Loucy (cell line): Measurements from ENCODE around the gene SNX11.

Experiments
- H2AFZ ChIP-seq: fragments of 200-600 bp; sonication (generic); 2 replicates; pipeline ENCODE4 v1.6.0; 2016; ENCODE audit warnings: antibody characterized with exemption, mild to moderate bottlenecking, low read length, moderate library complexity
- H3F3A ChIP-seq: fragments of 200-600 bp; 2 replicates; pipeline ENCODE4 v1.6.0; 2016; ENCODE audit warnings: antibody characterized with exemption, low read depth, mild to moderate bottlenecking
- H3K27me3 ChIP-seq: fragments of 200-600 bp; sonication (generic); 2 replicates; pipeline ENCODE4 v1.6.1; 2014; ENCODE audit warnings: low read length, mild to moderate bottlenecking; ENCODE audit not compliant: insufficient read depth, poor library complexity, severe bottlenecking
- H3K36me3 ChIP-seq: fragments of 200-600 bp; sonication (generic); 2 replicates; pipeline ENCODE4 v1.6.1; 2016; ENCODE audit warnings: low read length; ENCODE audit not compliant: insufficient read depth
- H3K4me1 ChIP-seq: fragments of 200-600 bp; sonication (generic); 2 replicates; pipeline ENCODE4 v1.5.1; 2014; ENCODE audit warnings: low read length, mild to moderate bottlenecking; ENCODE audit not compliant: insufficient read depth, poor library complexity, severe bottlenecking
- H3K4me2 ChIP-seq: fragments of 200-600 bp; sonication (generic); 2 replicates; pipeline ENCODE4 v1.6.0; 2014; ENCODE audit warnings: antibody characterized with exemption, low read length, low read depth, mild to moderate bottlenecking; ENCODE audit not compliant: poor library complexity, severe bottlenecking
- H3K4me3 ChIP-seq: fragments of 200-600 bp; sonication (generic); 2 replicates; pipeline ENCODE4 v1.5.1; 2014; ENCODE audit warnings: low read length, mild to moderate bottlenecking, mixed read lengths; ENCODE audit not compliant: poor library complexity, severe bottlenecking
- H3K79me2 ChIP-seq: fragments of 200-600 bp; sonication (generic); 2 replicates; pipeline ENCODE4 v1.6.1; 2014; ENCODE audit warnings: low read length; ENCODE audit not compliant: insufficient read depth
- H3K9ac ChIP-seq: fragments of 200-600 bp; sonication (generic); 2 replicates; pipeline ENCODE4 v1.6.0; 2014; ENCODE audit warnings: mild to moderate bottlenecking, low read depth, low read length, moderate library complexity; ENCODE audit not compliant: poor library complexity, severe bottlenecking
- H3K9me2 ChIP-seq: fragments of 200-600 bp; sonication (generic); replicated peaks from 2 replicates; pipeline ENCODE4 v1.6.1; 2016; ENCODE audit warnings: low read depth, low read length, mixed read lengths
- H3K9me3 ChIP-seq: fragments of 200-600 bp; sonication (generic); 2 replicates; pipeline ENCODE4 v1.6.1; 2014; ENCODE audit warnings: mild to moderate bottlenecking, antibody characterized with exemption, low read length, low read depth; ENCODE audit not compliant: insufficient read depth
- H4K20me1 ChIP-seq: fragments of 200-600 bp; sonication (generic); 2 replicates; pipeline ENCODE4 v1.6.0; 2014; ENCODE audit warnings: antibody characterized with exemption, low read length, mild to moderate bottlenecking; ENCODE audit not compliant: insufficient read depth, poor library complexity, severe bottlenecking
- CTCF ChIP-seq: fragments of 200-600 bp; sonication (generic); conservative IDR thresholded peaks from 2 replicates; pipeline ENCODE4 v1.5.1; 2014; ENCODE audit warnings: mild to moderate bottlenecking, antibody characterized with exemption, low read length
- EZH2phosphoT487 ChIP-seq: fragments of 200-600 bp; IDR thresholded peaks from 2 replicates; pipeline ENCODE4 v1.6.1; 2018; ENCODE audit warnings: antibody characterized with exemption, mild to moderate bottlenecking, moderate library complexity, borderline replicate concordance

SNX11 gene

GRCh38 chr17:48107137-48108055 is at the start of gene SNX11:
SNX11 (plus strand) TSS chr17:48107766; CDS start chr17:48112044, 4,278 bp downstream.
- Histone ChIP-seq H3K9ac (peak within 1 kb of the TSS; percentile 85), H3K79me2 (peaks cover 46% of the 10 kb centered on the region), H3K4me2 (peak within 1 kb of the TSS; percentile 96), H3K9me2 (no peaks in the 10 kb centered on the region), H4K20me1 (peaks cover 4% of the 10 kb centered on the region), H2AFZ (peak within 1 kb of the TSS; percentile 98), H3K4me1 (peaks cover 31% of the 10 kb centered on the region), H3K36me3 (no peaks in the 10 kb centered on the region), H3K9me3 (no peaks in the 10 kb centered on the region), H3K4me3 (peak within 1 kb of the TSS; percentile 98), H3F3A (no peaks in the 10 kb centered on the region; the same call in 1 of the 2 replicates), H3K27me3 (no peaks in the 10 kb centered on the region)
- TF ChIP-seq CTCF (no peak), EZH2phosphoT487 (no peak)

- Histone ChIP-seq H3K9me2 (no peaks in the 10 kb centered on the region), H3K4me3 (no peak overlapping the region), H2AFZ (no peak overlapping the region), H3K27me3 (no peaks in the 10 kb centered on the region), H3K9ac (no peak overlapping the region), H4K20me1 (peaks cover 38% of the 10 kb centered on the region), H3K36me3 (peaks cover 77% of the 10 kb centered on the region), H3K4me2 (no peak overlapping the region), H3K4me1 (peaks cover 24% of the 10 kb centered on the region), H3K79me2 (peaks cover 58% of the 10 kb centered on the region), H3K9me3 (no peaks in the 10 kb centered on the region), H3F3A (no peaks in the 10 kb centered on the region)
- TF ChIP-seq EZH2phosphoT487 = no peak
These were observed 49.0 kb upstream of the SNX11 start for GRCh38 chr17:48058393-48059124.

GRCh38 chr17:48059125-48059668 is 48.4 kb upstream of the SNX11 start:
- H3K36me3 ChIP-seq = peaks cover 76% of the 10 kb centered on the region
- H3K9ac ChIP-seq = no peak overlapping the region
- H3K4me1 ChIP-seq = peaks cover 19% of the 10 kb centered on the region
- no peak overlapping the region for H3K4me3 ChIP-seq
- peaks cover 32% of the 10 kb centered on the region for H4K20me1 ChIP-seq
- H3K4me2 ChIP-seq = no peak overlapping the region
- H2AFZ ChIP-seq = no peak overlapping the region
- H3K9me2 ChIP-seq = no peaks in the 10 kb centered on the region
- H3K9me3 ChIP-seq = no peaks in the 10 kb centered on the region
- H3F3A ChIP-seq = no peaks in the 10 kb centered on the region
- H3K79me2 ChIP-seq = peaks cover 52% of the 10 kb centered on the region
- no peaks in the 10 kb centered on the region for H3K27me3 ChIP-seq
- TF ChIP-seq CTCF (no peak), EZH2phosphoT487 (no peak)
